Measurements from ENCODE around the gene GRIN2D. TPM values are rescaled to one million over a fixed set of nuclear protein-coding genes. Genes with fewer than 3 reads are reported as not detected.

GRIN2D gene
- total RNA-seq, 1 donor from 2014 or later = 1.1 TPM

DNA sequence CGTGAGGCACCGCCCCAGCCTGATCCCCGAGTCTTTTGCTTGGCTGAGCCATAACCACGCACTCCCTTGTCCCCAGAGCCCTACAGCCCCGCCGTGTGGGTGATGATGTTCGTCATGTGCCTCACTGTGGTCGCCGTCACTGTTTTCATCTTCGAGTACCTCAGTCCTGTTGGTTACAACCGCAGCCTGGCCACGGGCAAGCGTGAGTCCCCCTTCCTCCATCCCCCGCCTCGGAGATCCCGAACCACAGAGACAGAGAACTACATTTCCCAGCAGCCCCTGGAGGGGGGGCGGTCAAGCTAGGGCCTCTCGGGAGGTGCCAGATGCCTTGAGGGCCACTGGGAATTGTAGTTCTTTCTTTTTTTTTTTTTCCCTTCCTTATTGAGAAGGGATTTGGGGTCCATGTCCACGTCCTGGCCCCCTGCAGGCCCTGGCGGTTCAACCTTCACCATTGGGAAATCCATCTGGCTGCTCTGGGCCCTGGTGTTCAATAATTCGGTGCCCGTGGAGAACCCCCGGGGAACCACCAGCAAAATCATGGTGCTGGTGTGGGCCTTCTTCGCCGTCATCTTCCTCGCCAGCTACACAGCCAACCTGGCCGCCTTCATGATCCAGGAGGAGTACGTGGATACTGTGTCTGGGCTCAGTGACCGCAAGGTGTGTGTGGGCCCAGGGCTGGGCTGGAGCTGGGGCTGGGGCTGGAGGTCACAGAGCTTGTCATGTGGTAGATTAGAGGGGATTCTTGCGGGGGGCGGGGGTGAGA lies 25.9 kb downstream of the GRIN2D start:
- ATAC-seq = peak; percentile 47
- intact Hi-C loops (cut with DNase I) = no loop called here
- peak; percentile 70 for DNase-seq (ENCODE audit: low spot score)

DNA sequence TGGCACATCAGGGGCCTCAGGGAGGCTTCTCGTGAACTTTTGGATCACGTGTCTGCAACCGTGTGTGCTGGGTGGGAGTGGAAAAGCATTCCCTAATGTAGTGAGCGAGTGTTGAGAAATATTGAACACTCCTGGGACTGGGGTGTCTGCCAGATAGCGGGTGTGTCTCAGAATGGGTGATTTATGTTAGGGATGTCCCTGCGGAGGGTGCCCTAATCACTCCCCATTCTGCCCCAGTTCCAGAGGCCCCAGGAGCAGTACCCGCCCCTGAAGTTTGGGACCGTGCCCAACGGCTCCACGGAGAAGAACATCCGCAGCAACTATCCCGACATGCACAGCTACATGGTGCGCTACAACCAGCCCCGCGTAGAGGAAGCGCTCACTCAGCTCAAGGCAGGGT lies 28.1 kb downstream of the GRIN2D start:
- DNase-seq (ENCODE audit: low spot score) = no peak
- intact Hi-C loops (cut with DNase I) = no loop called here
- peak; percentile 51 for ATAC-seq

- peak; percentile 76 for ATAC-seq
- DNase-seq (ENCODE audit: low spot score) = no peak
- intact Hi-C loops (cut with DNase I) = no loop called here
Observed at GRCh38 chr19:48424694-48425219, 31.3 kb downstream of the GRIN2D start.

- ATAC-seq = no peak
- intact Hi-C loops (cut with DNase I) = no loop called here
- DNase-seq (ENCODE audit: low spot score) = no peak
Observed at GRCh38 chr19:48428670-48429069, 35.2 kb downstream of the GRIN2D start.

GRCh38 chr19:48433337-48433736 lies 39.9 kb downstream of the GRIN2D start:
- DNase-seq (ENCODE audit: low spot score) (no peak), ATAC-seq (no peak)
- intact Hi-C loops (cut with DNase I) = no loop called here

DNA sequence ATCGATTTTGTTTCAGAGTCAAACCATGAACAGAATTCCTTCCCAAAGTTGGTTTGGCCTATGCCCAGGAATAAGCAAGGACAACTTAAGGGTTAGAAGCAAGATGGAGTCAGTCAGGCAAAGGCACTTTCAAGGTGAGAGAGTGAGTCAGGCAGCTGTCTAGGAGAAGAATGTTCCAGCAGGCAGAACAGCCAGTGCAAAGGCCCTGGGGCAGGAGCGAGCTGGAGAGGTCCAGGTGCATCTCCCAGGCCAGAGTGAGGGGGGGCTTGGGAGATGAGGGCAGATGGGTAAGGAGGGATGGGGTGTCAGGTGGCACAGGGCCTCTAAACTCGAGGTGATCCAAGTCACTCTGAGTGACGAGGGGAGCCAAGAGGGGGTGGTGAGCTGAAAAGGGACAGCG lies 43.1 kb downstream of the GRIN2D start:
- DNase-seq (ENCODE audit: low spot score) = no peak
- intact Hi-C loops (cut with DNase I) = no loop called here
- ATAC-seq = no peak

DNA sequence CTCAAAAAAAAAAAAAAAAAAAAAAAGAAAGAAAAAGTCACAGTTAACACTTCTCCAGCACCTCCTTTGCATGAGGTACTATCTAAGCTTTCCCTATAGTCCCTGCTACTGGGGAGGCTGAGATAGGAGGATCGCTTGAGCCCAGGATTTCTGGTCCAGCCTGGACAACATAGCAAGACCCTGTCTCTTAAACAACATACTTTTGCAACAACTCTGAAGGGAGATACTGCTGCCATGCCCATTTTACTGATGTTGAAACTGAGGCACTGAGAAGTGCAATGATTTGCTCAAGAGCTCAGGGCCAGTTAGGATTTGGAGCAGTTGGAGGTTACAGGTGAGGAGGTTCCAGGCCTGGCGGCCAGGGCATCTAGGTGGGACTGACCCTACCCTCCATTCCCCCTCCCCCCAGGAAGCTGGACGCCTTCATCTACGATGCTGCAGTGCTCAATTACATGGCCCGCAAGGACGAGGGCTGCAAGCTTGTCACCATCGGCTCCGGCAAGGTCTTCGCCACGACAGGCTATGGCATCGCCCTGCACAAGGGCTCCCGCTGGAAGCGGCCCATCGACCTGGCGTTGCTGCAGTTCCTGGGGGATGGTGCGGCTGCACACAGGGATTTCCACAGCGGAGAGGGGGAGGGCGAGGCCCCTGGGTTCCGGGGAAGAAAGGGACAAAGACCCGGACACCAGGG lies 48.0 kb downstream of the GRIN2D start:
- intact Hi-C loops (cut with DNase I) = no loop called here
- ATAC-seq (no peak), DNase-seq (ENCODE audit: low spot score) (no peak)

- no peak for ATAC-seq
- intact Hi-C loops (cut with DNase I) = no loop called here
- DNase-seq (ENCODE audit: low spot score) = no peak
Observed at GRCh38 chr19:48442116-48443035, 48.9 kb downstream of the GRIN2D start.

GRCh38 chr19:48443256-48443655 lies 49.8 kb downstream of the GRIN2D start:
- intact Hi-C loops (cut with DNase I) = no loop called here
- no peak for DNase-seq (ENCODE audit: low spot score)

More at GRCh38 chr19:48443256-48443655, 49.8 kb downstream of the GRIN2D start:
- no peak for ATAC-seq

Other genes starting within 250 kb of the GRIN2D start
- 16.9 TPM for gene LIG1, start 223.3 kb upstream of the GRIN2D start, total RNA-seq
- 10.7 TPM for gene ZSWIM9, start 223.0 kb upstream of the GRIN2D start, total RNA-seq
- gene CARD8, start 137.8 kb upstream of the GRIN2D start, total RNA-seq = 82.8 TPM
- gene ZNF114, start 123.6 kb upstream of the GRIN2D start, total RNA-seq = 1.1 TPM
- gene EMP3, start 68.1 kb upstream of the GRIN2D start, total RNA-seq = 119 TPM
- gene TMEM143, start 29.7 kb upstream of the GRIN2D start, total RNA-seq = 11.2 TPM
- not detected for gene SYNGR4, start 29.3 kb upstream of the GRIN2D start, total RNA-seq
- 104 TPM for gene KDELR1, start 2.1 kb upstream of the GRIN2D start, total RNA-seq
- gene GRWD1, start 52.3 kb downstream of the GRIN2D start, total RNA-seq = 23.4 TPM
- 0.71 TPM for gene KCNJ14, start 61.9 kb downstream of the GRIN2D start, total RNA-seq
- gene CYTH2, start 75.7 kb downstream of the GRIN2D start, total RNA-seq = 62.7 TPM
- 0.76 TPM for gene LMTK3, start 118.2 kb downstream of the GRIN2D start, total RNA-seq
- gene SULT2B1, start 158.5 kb downstream of the GRIN2D start, total RNA-seq = not detected
- not detected for gene SPACA4, start 213.1 kb downstream of the GRIN2D start, total RNA-seq
- gene FAM83E, start 221.4 kb downstream of the GRIN2D start, total RNA-seq = not detected
- gene RPL18, start 225.5 kb downstream of the GRIN2D start, total RNA-seq = 789 TPM
- 21.5 TPM for gene SPHK2, start 225.8 kb downstream of the GRIN2D start, total RNA-seq
- 13.7 TPM for gene DBP, start 243.7 kb downstream of the GRIN2D start, total RNA-seq